ENCODE data around the gene LMNTD2. TPM values are rescaled to one million over a fixed set of nuclear protein-coding genes. Genes with fewer than 3 reads are reported as not detected.

Gene LMNTD2
- total and polyA plus RNA-seq, 2 experiments from 2014 or later, result 18.4 to 21.1 TPM

DNA sequence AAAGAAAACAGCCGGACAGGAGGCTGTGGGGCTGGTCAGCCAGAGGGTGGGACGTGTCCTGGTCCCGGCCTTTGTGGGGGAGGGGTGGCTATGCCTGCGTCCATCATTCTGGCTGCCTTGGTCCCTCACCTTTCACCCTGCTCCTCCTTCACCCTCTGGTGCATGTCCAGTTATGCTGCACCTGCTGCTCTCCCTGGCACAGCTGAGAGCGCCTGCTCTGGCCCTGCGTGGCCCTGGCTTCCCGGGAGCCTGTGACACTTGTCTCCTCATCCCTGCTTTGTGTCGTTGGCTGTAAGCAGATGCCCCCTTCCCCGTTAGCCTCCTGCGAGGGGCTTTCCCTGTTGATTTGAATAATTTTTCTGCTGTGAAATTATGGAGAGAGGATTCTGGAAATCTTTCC lies 32.4 kb upstream of the LMNTD2 start:
- H3K4me3 ChIP-seq, result no peak overlapping the region
- DNase-seq (ENCODE audit: low read depth in 1 of 2, low spot score in 1 of 2), result no peak
- TF ChIP-seq, protein P1, sequence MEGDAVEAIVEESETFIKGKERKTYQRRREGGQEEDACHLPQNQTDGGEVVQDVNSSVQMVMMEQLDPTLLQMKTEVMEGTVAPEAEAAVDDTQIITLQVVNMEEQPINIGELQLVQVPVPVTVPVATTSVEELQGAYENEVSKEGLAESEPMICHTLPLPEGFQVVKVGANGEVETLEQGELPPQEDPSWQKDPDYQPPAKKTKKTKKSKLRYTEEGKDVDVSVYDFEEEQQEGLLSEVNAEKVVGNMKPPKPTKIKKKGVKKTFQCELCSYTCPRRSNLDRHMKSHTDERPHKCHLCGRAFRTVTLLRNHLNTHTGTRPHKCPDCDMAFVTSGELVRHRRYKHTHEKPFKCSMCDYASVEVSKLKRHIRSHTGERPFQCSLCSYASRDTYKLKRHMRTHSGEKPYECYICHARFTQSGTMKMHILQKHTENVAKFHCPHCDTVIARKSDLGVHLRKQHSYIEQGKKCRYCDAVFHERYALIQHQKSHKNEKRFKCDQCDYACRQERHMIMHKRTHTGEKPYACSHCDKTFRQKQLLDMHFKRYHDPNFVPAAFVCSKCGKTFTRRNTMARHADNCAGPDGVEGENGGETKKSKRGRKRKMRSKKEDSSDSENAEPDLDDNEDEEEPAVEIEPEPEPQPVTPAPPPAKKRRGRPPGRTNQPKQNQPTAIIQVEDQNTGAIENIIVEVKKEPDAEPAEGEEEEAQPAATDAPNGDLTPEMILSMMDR (IDR thresholded peaks at IDR 0.05; ENCODE audit: low read depth, low read length), result no peak
- no peaks in the 10 kb centered on the region for H3K4me1 ChIP-seq (ENCODE audit: low read depth)
- peaks cover 45% of the 10 kb centered on the region for H3K36me3 ChIP-seq
- H3K27me3 ChIP-seq, result no peaks in the 10 kb centered on the region
- H3K9me3 ChIP-seq (ENCODE audit: low read depth), result no peaks in the 10 kb centered on the region
- no peak overlapping the region for H3K27ac ChIP-seq

DNA sequence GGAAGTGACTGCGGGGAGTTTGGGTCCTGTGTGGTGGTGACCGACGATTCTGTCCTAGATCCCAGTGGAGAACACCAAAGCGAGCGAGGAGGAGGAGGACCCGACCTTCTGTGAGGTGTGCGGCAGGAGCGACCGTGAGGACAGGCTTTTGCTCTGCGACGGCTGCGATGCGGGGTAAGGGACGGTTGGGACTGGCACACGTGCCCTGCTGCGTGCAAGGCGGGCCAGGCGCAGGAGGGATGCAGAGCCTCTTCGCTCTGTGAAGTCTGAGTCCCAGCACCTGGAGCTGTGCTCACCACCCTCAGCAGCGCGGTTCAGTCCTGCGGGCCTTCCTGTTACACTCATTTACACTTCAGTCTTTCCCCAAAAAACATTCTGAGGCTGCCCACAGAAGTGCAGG lies 32.0 kb upstream of the LMNTD2 start:
- no peaks in the 10 kb centered on the region for H3K27me3 ChIP-seq
- no peak for DNase-seq (ENCODE audit: low read depth in 1 of 2, low spot score in 1 of 2)
- H3K27ac ChIP-seq, result no peak overlapping the region
- no peak overlapping the region for H3K4me3 ChIP-seq
- TF ChIP-seq, protein P1 (IDR thresholded peaks at IDR 0.05; ENCODE audit: low read depth, low read length), result no peak
- no peaks in the 10 kb centered on the region for H3K4me1 ChIP-seq (ENCODE audit: low read depth)
- no peaks in the 10 kb centered on the region for H3K9me3 ChIP-seq (ENCODE audit: low read depth)
- peaks cover 42% of the 10 kb centered on the region for H3K36me3 ChIP-seq

DNA sequence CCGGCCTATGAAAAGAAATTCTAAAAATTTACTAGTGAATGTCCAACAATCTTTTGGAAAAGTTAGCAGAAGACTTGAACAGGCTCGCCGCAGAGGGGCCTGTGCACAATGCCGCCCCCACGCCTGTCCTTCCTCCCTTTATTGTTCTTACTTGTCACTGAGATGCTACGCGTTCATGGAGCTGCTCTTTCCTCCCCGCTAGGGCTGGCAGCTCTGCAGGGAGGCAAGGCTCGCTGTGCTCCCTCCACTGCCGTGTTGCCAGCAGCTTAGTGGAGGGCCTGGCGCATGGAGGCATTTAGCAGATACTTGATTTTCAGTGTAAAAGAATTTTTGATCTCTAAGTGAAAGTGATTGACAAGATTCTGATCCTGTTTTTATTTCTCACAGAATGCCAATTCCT lies 30.5 kb upstream of the LMNTD2 start:
- peaks cover 42% of the 10 kb centered on the region for H3K36me3 ChIP-seq
- no peak overlapping the region for H3K4me3 ChIP-seq

DNA sequence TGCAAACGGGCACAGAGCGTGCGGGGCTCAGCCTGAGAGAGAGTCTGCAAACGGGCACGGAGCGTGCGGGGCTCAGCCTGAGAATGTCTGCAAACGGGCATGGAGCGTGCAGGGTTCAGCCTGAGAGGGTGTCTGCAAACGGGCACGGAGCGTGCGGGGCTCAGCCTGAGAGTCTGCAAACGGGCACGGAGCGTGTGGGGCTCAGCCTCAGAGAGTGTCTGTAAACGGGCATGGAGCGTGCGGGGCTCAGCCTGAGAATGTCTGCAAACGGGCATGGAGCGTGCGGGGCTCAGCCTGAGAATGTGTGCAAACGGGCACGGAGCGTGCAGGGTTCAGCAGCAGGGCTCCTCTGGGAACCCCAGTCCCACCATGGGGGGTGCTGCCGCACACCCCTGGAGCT lies 29.3 kb upstream of the LMNTD2 start:
- TF ChIP-seq, protein P1 (IDR thresholded peaks at IDR 0.05; ENCODE audit: low read depth, low read length), result no peak
- no peaks in the 10 kb centered on the region for H3K9me3 ChIP-seq (ENCODE audit: low read depth)
- no peaks in the 10 kb centered on the region for H3K4me1 ChIP-seq (ENCODE audit: low read depth)
- no peak overlapping the region for H3K27ac ChIP-seq
- no peak overlapping the region for H3K4me3 ChIP-seq
- peaks cover 37% of the 10 kb centered on the region for H3K36me3 ChIP-seq
- no peak for DNase-seq (ENCODE audit: low read depth in 1 of 2, low spot score in 1 of 2)
- H3K27me3 ChIP-seq, result no peaks in the 10 kb centered on the region

More for the DNA sequence above, 30.5 kb upstream of the LMNTD2 start:
- Histone ChIP-seq H3K27me3 (no peaks in the 10 kb centered on the region), H3K4me1 (ENCODE audit: low read depth) (no peaks in the 10 kb centered on the region), H3K9me3 (ENCODE audit: low read depth) (no peaks in the 10 kb centered on the region), H3K27ac (no peak overlapping the region)
- no peak for DNase-seq (ENCODE audit: low read depth in 1 of 2, low spot score in 1 of 2)
- TF ChIP-seq, protein P1 (IDR thresholded peaks at IDR 0.05; ENCODE audit: low read depth, low read length), result no peak

DNA sequence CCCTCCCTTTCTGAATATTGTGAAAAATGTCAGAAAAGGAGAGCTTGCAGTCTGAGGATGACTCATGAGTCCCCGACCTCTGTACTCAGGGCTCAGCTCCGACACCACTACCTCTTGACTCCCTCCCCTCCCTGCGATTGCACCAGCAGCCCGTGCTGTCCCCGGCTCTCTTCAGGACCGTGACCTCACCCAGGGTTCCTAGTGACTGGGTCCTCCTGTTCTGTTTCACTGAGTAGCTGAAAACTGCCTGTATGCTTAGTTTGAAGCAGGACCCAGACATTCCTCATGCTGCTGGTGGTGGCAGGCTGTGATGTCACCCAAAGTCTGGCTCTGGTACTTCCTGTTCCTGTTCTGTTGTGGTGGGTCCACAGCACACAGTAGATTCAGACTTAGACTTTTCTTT lies 27.4 kb upstream of the LMNTD2 start:
- H3K36me3 ChIP-seq, result peaks cover 34% of the 10 kb centered on the region
- no peak overlapping the region for H3K4me3 ChIP-seq
- DNase-seq (ENCODE audit: low read depth in 1 of 2, low spot score in 1 of 2), result peak in 1 of 2 donors; percentile 71
- no peak overlapping the region for H3K27ac ChIP-seq
- H3K4me1 ChIP-seq (ENCODE audit: low read depth), result no peaks in the 10 kb centered on the region
- H3K27me3 ChIP-seq, result no peaks in the 10 kb centered on the region
- no peaks in the 10 kb centered on the region for H3K9me3 ChIP-seq (ENCODE audit: low read depth)
- TF ChIP-seq, protein P1 (IDR thresholded peaks at IDR 0.05; ENCODE audit: low read depth, low read length), result no peak

DNA sequence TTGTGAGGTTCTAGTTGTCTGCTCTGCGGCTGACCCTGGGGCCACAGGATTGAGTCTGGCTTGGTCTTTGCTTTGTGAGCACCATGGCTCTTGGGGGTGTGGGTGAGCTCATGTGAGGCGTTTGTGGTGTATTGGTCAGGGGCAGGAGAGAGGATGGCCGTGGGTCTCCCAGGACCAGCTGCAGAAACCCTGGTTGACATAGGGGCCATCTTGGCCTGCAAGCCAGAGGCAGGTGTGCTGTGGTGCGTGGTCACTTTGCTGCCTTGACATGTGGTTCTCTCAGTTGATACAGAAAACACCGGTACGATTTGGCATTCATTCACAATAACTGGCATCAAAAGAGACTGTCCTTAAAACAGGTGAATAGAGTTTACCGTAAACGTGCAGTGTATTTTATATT lies 27.0 kb upstream of the LMNTD2 start:
- TF ChIP-seq, protein P1 (IDR thresholded peaks at IDR 0.05; ENCODE audit: low read depth, low read length), result no peak
- no peak for DNase-seq (ENCODE audit: low read depth in 1 of 2, low spot score in 1 of 2)
- H3K4me3 ChIP-seq, result no peak overlapping the region
- no peaks in the 10 kb centered on the region for H3K4me1 ChIP-seq (ENCODE audit: low read depth)
- H3K36me3 ChIP-seq, result peaks cover 29% of the 10 kb centered on the region
- no peaks in the 10 kb centered on the region for H3K27me3 ChIP-seq
- H3K9me3 ChIP-seq (ENCODE audit: low read depth), result no peaks in the 10 kb centered on the region
- H3K27ac ChIP-seq, result no peak overlapping the region

Data from cardiac muscle cell (in vitro differentiated cells and primary cell).